Fibroblast of the aortic adventitia (primary cell): Measurements from ENCODE around the gene C4BPA. TPM values are rescaled to one million over a fixed set of nuclear protein-coding genes. Genes with fewer than 3 reads are reported as not detected.

ENCODE experiments used
- DNase-seq: peaks from one replicate; pipeline ENCODE4 v3.0.0-alpha.2; 2010; ENCODE audit warnings: low read depth
- H3K4me3 ChIP-seq: 2 replicates; pipeline ENCODE4 v1.5.1; 2011; ENCODE audit warnings: low read depth, mild to moderate bottlenecking, control low read depth, low read length, moderate library complexity
- total RNA-seq: library from RNA; depleted of rRNA; stranded (reverse); fragments of >200 nt; gene quantifications from 2 replicates; pipeline ENCODE4 v1.2.3, GENCODE V29; 2012; ENCODE audit warnings: low replicate concordance
- TF ChIP-seq, protein P1 (sequence below): IDR thresholded peaks from 2 replicates; pipeline ENCODE4 v1.5.1; 2011; ENCODE audit warnings: mild to moderate bottlenecking, low read length, control low read depth, inconsistent platforms; ENCODE audit not compliant: insufficient read depth

The C4BPA gene
- total RNA-seq, 1 donor = not detected

GRCh38 chr1:207081806-207082205, 22.2 kb upstream of the C4BPA start:
- no peak for DNase-seq
- H3K4me3 ChIP-seq = no peak overlapping the region
- TF ChIP-seq, protein P1, sequence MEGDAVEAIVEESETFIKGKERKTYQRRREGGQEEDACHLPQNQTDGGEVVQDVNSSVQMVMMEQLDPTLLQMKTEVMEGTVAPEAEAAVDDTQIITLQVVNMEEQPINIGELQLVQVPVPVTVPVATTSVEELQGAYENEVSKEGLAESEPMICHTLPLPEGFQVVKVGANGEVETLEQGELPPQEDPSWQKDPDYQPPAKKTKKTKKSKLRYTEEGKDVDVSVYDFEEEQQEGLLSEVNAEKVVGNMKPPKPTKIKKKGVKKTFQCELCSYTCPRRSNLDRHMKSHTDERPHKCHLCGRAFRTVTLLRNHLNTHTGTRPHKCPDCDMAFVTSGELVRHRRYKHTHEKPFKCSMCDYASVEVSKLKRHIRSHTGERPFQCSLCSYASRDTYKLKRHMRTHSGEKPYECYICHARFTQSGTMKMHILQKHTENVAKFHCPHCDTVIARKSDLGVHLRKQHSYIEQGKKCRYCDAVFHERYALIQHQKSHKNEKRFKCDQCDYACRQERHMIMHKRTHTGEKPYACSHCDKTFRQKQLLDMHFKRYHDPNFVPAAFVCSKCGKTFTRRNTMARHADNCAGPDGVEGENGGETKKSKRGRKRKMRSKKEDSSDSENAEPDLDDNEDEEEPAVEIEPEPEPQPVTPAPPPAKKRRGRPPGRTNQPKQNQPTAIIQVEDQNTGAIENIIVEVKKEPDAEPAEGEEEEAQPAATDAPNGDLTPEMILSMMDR = no peak

- TF ChIP-seq, protein P1 = no peak
- DNase-seq = no peak
- H3K4me3 ChIP-seq = no peak overlapping the region
Observed at GRCh38 chr1:207084232-207084631, 19.8 kb upstream of the C4BPA start.

DNA sequence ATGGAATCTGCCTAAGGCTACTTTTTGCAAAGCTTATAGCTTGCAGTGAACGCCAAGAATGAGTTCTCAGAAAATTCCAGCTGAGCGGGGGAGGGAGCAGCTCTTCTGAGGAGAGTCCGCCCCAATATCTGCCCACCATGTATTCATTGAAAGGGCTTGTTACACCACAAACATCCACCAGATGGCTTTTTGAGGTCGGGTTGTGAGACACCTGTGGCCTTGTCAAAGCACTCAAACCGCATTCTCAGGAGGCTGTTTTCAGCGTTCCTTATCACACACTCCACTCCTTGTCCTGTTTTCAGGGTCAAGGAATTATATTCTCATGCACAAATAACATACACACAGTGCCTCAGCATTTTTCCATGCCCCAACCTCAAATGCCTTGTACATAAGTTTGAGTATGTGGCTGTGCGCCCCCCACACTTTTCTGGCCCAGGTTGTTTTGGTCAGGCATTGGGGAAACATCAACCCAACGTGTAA, 19.3 kb upstream of the C4BPA start:
- TF ChIP-seq, protein P1 = peak; percentile 59
- peak; percentile 59 for DNase-seq
- H3K4me3 ChIP-seq = no peak overlapping the region

GRCh38 chr1:207085887-207086286, 18.1 kb upstream of the C4BPA start:
- no peak overlapping the region for H3K4me3 ChIP-seq

DNA sequence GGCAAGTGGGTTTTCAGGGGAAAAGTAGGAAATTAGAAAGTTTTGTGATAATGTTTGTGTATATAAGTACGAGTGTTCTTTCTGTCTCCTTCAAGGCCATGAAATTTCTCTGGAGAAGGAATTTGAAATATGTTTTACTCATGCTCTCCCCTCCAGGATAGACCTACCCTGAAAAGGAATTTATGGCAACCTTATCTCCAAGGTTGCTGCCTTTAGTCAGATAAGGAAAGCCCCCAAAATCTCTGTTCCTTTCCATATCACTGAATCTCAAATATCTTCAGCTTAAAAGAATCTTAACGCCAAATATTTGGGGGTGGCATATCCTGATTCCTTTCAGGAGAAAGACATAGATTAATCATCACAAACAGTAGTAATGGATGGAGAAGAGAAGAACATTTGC, 15.9 kb upstream of the C4BPA start:
- TF ChIP-seq, protein P1 = no peak
- DNase-seq = peak; percentile 39
- no peak overlapping the region for H3K4me3 ChIP-seq

More at GRCh38 chr1:207085887-207086286, 18.1 kb upstream of the C4BPA start:
- TF ChIP-seq, protein P1 = no peak
- DNase-seq = no peak

DNA sequence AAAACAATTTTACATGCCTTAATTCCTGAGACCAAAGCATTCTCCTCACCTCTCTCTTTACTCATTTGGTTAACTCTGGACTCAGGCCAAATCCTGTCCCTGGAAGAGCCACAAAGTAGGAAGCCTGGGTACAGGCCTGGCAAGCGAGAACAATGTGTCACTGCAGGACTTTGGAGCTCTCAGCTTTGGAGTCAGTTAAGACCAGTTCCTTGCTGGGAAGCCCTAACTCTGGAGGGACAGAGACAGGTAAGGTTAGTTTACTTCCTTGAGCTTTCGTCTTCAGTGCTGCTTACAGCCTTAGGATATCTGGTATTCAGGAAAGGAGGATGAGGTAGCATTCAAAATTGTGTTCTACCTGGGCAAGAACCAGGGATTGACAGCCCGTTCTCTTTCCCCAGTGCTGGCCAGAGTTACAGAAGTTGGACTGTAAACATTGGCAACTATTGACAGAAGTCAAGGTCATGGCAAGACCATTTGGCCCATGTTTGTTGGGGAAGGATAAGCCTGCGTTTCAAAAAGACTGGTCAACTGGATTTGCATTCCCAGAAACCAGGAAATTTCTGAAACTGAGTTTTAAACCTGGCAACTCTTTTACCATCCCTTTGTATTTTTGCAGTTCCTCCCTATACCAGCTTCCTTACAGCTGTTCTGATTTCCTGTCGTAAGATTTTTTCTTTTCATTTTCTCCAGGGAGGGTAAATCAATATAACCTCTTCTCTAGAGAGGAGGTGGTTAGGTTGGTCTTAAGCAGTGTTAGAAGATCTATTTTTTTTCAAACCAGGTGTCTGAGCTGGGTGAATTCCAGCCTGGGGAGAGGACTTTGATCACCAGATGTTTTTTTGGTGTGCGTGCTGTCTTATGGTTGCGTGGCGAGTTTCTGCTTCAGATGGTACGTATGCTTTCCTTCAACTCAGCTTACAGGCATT, 15.1 kb upstream of the C4BPA start, which contains the start of gene C4BPB:
TSS of gene C4BPB (plus strand) at position 160 of the 926 bp plus-strand sequence. CDS start at position 832, 672 bp downstream.
- H3K4me3 ChIP-seq = no peak within 1 kb of the TSS
- TF ChIP-seq, protein P1 = no peak
- no peak for DNase-seq
